Endothelial cell of umbilical vein (primary cell): ENCODE results near the gene ROMO1. TPM values are rescaled to one million over a fixed set of nuclear protein-coding genes. Genes with fewer than 3 reads are reported as not detected.
"Not testable (repeated sequence)": the region's sequence is repeated elsewhere in the genome, so short reads cannot be mapped to it uniquely, and the experiment has no call there.

Experiments
- BruUV-seq: library from RNA; stranded (reverse); fragments of 400-500 nt; replicated peaks from 2 replicates; lab custom pipeline; 2021; lab: Mats Ljungman, UMichigan
- CTCF ChIA-PET: fragments of 300-600, 350-600 bp; sonication (Branson Sonifier 250); formaldehyde crosslinking; loops from one replicate; lab custom pipeline; 2021; ENCODE audit warnings: antibody characterized with exemption, inconsistent platforms; lab: Charles Lee
- POLR2A ChIA-PET: fragments of 300-600, 350-600 bp; sonication (Branson Sonifier 250); formaldehyde crosslinking; loops from one replicate; lab custom pipeline; 2021; ENCODE audit warnings: antibody characterized with exemption, inconsistent platforms; lab: Charles Lee
- DNase-seq: peaks from one replicate; pipeline ENCODE4 v3.0.0-alpha.2; 2011; ENCODE audit warnings: low read depth, low spot score
- FAIRE-seq: peaks from 2 replicates; lab custom pipeline; 2011; peaks lifted over from hg19 to GRCh38; lab: Jason Lieb, UNC
- H2AFZ ChIP-seq: 2 replicates; pipeline ENCODE4 v1.6.0; 2012; ENCODE audit warnings: low read depth, low read length, control low read depth, inconsistent platforms
- H3K27ac ChIP-seq: 2 replicates; pipeline ENCODE4 v1.5.1; 2011; ENCODE audit warnings: low read depth, mild to moderate bottlenecking, control low read depth, low read length, moderate library complexity; ENCODE audit not compliant: insufficient read depth
- H3K27me3 ChIP-seq, 2 experiments: 2 replicates each; pipeline versions ENCODE4 v1.6.0 to v1.6.1; 2011; ENCODE audit warnings: low read length in 2 of 2, mixed read lengths in 1 of 2; ENCODE audit not compliant: control insufficient read depth in 2 of 2, insufficient read depth in 2 of 2
- H3K36me3 ChIP-seq, 2 experiments: 2 replicates in 1 of 2; 3 replicates in 1 of 2; pipeline ENCODE4 v1.5.1; 2011; ENCODE audit warnings: low read length in 2 of 2, mild to moderate bottlenecking in 1 of 2, moderate library complexity in 1 of 2; ENCODE audit not compliant: control insufficient read depth in 2 of 2, insufficient read depth in 2 of 2; ENCODE audit errors: extremely low read depth in 1 of 2
- H3K4me1 ChIP-seq: 3 replicates; pipeline ENCODE4 v1.5.1; 2011; ENCODE audit warnings: mild to moderate bottlenecking, low read length; ENCODE audit not compliant: control insufficient read depth, insufficient read depth; ENCODE audit errors: extremely low read depth
- H3K4me2 ChIP-seq: 2 replicates; pipeline ENCODE4 v1.6.1; 2011; ENCODE audit warnings: low read length, control low read depth, mixed read lengths; ENCODE audit not compliant: insufficient read depth
- H3K4me3 ChIP-seq, 3 experiments: fragments of 200-600 bp in 1 of 3; sonication (generic), shearing (Covaris generic) in 1 of 3; replicated peaks in 1 of 3; 2 replicates each; pipeline ENCODE4 v1.5.1; 2011 to 2016; ENCODE audit warnings: control low read depth in 3 of 3, low read length in 3 of 3, mild to moderate bottlenecking in 2 of 3, inconsistent platforms in 1 of 3, low read depth in 1 of 3, moderate library complexity in 1 of 3; ENCODE audit not compliant: insufficient read depth in 1 of 3
- H3K79me2 ChIP-seq: 2 replicates; pipeline ENCODE4 v1.6.0; 2012; ENCODE audit warnings: low read length, inconsistent platforms; ENCODE audit not compliant: control insufficient read depth, insufficient read depth
- H3K9ac ChIP-seq: replicated peaks from 2 replicates; pipeline ENCODE3; 2011; ENCODE audit warnings: low read length, control low read depth; ENCODE audit not compliant: insufficient read depth; ENCODE audit errors: extremely low read depth
- H3K9me1 ChIP-seq: replicated peaks from 3 replicates; pipeline ENCODE4 v1.6.0; 2011; ENCODE audit warnings: mild to moderate bottlenecking, low read length; ENCODE audit not compliant: control insufficient read depth, insufficient read depth; ENCODE audit errors: extremely low read depth
- H3K9me3 ChIP-seq: replicated peaks from 2 replicates; pipeline ENCODE4 v1.5.1; 2012; ENCODE audit warnings: low read length, inconsistent platforms; ENCODE audit not compliant: control insufficient read depth, insufficient read depth
- H4K20me1 ChIP-seq: replicated peaks from 2 replicates; pipeline ENCODE3; 2011; ENCODE audit warnings: mild to moderate bottlenecking, low read length; ENCODE audit not compliant: control insufficient read depth, insufficient read depth; ENCODE audit errors: extremely low read depth
- EZH2 ChIP-seq: IDR thresholded peaks from 2 replicates; pipeline ENCODE4 v1.6.1; 2012; ENCODE audit warnings: borderline replicate concordance, low read depth, mild to moderate bottlenecking, moderate library complexity, low read length, inconsistent platforms; ENCODE audit not compliant: severe bottlenecking
- FOS ChIP-seq: IDR thresholded peaks from 2 replicates; pipeline ENCODE4 v1.6.1; 2011; ENCODE audit warnings: mild to moderate bottlenecking, low read length, moderate library complexity, borderline replicate concordance; ENCODE audit not compliant: insufficient read depth
- GATA2 ChIP-seq: IDR thresholded peaks from 2 replicates; pipeline ENCODE4 v1.7.0; 2011; ENCODE audit warnings: low read depth, mild to moderate bottlenecking, moderate library complexity, mixed read lengths, low read length; ENCODE audit not compliant: insufficient read length, insufficient read depth
- JUN ChIP-seq: IDR thresholded peaks from 2 replicates; pipeline ENCODE4 v1.6.1; 2011; ENCODE audit warnings: borderline replicate concordance, low read depth; ENCODE audit not compliant: insufficient read length, insufficient read depth
- MYC ChIP-seq: IDR thresholded peaks from one replicate; pipeline ENCODE4 v1.6.1; 2011; ENCODE audit warnings: mild to moderate bottlenecking, low read depth, low read length
- POLR2A ChIP-seq: IDR thresholded peaks from 2 replicates; pipeline ENCODE4 v1.6.1; 2012; ENCODE audit warnings: low read depth, mild to moderate bottlenecking, control low read depth, low read length
- POLR2AphosphoS5 ChIP-seq: IDR thresholded peaks from 2 replicates; pipeline ENCODE4 v1.6.1; 2012; ENCODE audit warnings: low read depth, mild to moderate bottlenecking, control low read depth, low read length, moderate library complexity; ENCODE audit not compliant: insufficient read depth
- dilution Hi-C: fragments of 300-500 bp; cut with MboI; formaldehyde crosslinking; loops from one replicate; pipeline ENCODE4 v1.15.0; 2019; ENCODE audit warnings: low sequenced_read_pairs; ENCODE audit not compliant: extremely low pct_ligation_motif_present
- intact Hi-C: fragments of 100-400 bp; cut with micrococcal nuclease; formaldehyde crosslinking; loops from one replicate; pipeline ENCODE4 v1.10.0; 2022
- polyA plus RNA-seq, 4 experiments: library from polyadenylated mRNA; depleted of rRNA in 3 of 4; stranded (reverse) in 3 of 4; unstranded in 1 of 4; fragments of >200 nt; gene quantifications; 2 replicates each; pipeline versions ENCODE4 v1.2.1 to v1.2.3, GENCODE V29; 2011 to 2012; ENCODE audit warnings: missing spikeins in 1 of 4
- total RNA-seq: library from RNA; stranded (reverse); gene quantifications from 2 replicates; pipeline ENCODE4 v1.2.3, GENCODE V29; 2021
- TF ChIP-seq, protein P1 (sequence below), 2 donors: IDR thresholded peaks; 1 replicate in 1 of 2; 2 replicates in 1 of 2; pipeline ENCODE4 v1.5.1; 2011; ENCODE audit warnings: low read length in 2 of 2, mild to moderate bottlenecking in 2 of 2, moderate library complexity in 2 of 2, control low read depth in 1 of 2, inconsistent platforms in 1 of 2, low read depth in 1 of 2; ENCODE audit not compliant: insufficient read depth in 1 of 2; ENCODE audit errors: extremely low read depth in 1 of 2
- TF ChIP-seq, protein P2 (sequence below): IDR thresholded peaks from 2 replicates; pipeline ENCODE4 v1.6.1; 2011; ENCODE audit not compliant: insufficient read depth, insufficient read length

The ROMO1 gene
- total and polyA plus RNA-seq, 2 donors (not counting 3 experiments of a cell fraction or from before 2014, with no cell fraction given), result 174 to 1,099 TPM

DNA sequence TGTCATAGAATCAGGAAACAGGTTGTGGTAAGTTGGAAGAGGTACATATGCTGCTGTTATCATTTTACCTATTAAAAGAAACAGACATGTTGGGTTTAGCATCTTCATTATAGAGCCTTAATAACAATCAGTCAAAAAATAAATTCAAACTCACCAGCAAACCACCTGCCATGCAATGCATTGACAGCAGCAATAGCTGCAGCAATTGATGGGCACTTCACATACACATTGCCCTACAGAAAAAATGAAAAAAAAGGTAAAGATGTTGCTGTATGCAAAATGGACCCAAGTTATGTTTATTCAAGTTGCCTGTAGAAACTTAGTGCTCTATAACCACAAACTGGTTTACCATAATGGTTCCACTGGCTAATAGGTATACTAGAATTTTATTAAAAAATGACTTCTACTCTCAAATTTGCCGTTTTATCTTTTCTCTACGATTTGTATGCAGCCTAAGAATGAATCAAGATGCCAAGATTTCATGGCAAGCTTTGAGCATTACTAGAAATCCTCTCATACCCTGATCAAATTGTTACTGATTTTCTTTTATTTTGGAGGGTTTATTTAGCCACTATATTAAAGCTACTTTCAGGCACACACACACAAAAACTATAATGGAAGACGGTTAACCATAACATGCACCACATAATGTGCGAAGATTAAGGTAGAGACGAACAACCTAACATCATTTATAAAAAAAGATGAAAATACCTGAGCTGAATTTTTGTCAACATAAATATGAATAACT lies 5.5 kb downstream of the ROMO1 start:
- intact Hi-C loops (no loop called here), dilution Hi-C loops (no loop called here)
- Histone ChIP-seq H4K20me1 (peaks cover 5% of the 10 kb centered on the region), H3K4me3 (no peak overlapping the region), H3K36me3 (peaks cover 19 to 40% of the 10 kb centered on the region in 2 experiments), H2AFZ (no peak overlapping the region), H3K4me1 (peaks cover 9% of the 10 kb centered on the region), H3K4me2 (no peak overlapping the region), H3K27me3 (no peaks in the 10 kb centered on the region), H3K27ac (no peak overlapping the region), H3K79me2 (peaks cover 20% of the 10 kb centered on the region), H3K9me3 (no peaks in the 10 kb centered on the region), H3K9me1 (no peaks in the 10 kb centered on the region), H3K9ac (no peak overlapping the region)
- no peak for TF ChIP-seq EZH2
- no peak for TF ChIP-seq POLR2A
- TF ChIP-seq JUN, result no peak
- TF ChIP-seq, protein P1, sequence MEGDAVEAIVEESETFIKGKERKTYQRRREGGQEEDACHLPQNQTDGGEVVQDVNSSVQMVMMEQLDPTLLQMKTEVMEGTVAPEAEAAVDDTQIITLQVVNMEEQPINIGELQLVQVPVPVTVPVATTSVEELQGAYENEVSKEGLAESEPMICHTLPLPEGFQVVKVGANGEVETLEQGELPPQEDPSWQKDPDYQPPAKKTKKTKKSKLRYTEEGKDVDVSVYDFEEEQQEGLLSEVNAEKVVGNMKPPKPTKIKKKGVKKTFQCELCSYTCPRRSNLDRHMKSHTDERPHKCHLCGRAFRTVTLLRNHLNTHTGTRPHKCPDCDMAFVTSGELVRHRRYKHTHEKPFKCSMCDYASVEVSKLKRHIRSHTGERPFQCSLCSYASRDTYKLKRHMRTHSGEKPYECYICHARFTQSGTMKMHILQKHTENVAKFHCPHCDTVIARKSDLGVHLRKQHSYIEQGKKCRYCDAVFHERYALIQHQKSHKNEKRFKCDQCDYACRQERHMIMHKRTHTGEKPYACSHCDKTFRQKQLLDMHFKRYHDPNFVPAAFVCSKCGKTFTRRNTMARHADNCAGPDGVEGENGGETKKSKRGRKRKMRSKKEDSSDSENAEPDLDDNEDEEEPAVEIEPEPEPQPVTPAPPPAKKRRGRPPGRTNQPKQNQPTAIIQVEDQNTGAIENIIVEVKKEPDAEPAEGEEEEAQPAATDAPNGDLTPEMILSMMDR (IDR thresholded peaks at IDR 0.05; ENCODE audit: extremely low read depth in 1 of 2, insufficient read depth in 1 of 2, low read depth in 1 of 2, low read length in 2 of 2), result no peak
- TF ChIP-seq MYC, result no peak
- no peak for TF ChIP-seq FOS
- TF ChIP-seq, protein P2, sequence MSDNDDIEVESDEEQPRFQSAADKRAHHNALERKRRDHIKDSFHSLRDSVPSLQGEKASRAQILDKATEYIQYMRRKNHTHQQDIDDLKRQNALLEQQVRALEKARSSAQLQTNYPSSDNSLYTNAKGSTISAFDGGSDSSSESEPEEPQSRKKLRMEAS, result no peak
- no peak for TF ChIP-seq POLR2AphosphoS5
- TF ChIP-seq GATA2, result no peak
- ChIA-PET CTCF (interaction anchor here (1.3 kb wide), 1 partner anchor 8 kb away, joined by 3 read pairs; no protein-coding TSS in a partner anchor), POLR2A (interaction anchor here (1.1 kb wide), 1 partner anchor 38 kb away, joined by 4 read pairs; no protein-coding TSS in a partner anchor)
- no peak for DNase-seq
- no peak for FAIRE-seq
- BruUV-seq, result no TSS peak

DNA sequence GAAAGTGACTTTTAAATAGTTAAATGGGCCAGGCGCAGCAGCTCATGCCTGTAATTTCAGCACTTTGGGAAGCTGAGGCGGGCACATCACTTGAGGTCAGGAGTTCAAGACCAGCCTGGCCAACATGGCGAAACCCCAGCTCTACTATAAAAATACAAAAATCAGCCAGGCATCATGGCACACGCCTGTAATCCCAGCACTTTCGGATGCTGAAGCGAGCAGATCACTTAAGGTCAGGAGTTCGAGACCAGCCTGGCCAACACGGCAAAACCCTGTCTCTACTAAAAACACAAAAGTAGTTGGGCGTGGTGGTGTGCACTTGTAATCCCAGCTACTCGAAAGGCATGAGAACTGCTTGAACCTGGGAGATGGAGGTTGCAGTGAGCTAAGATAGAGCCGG lies 6.7 kb downstream of the ROMO1 start:
- H3K4me2 ChIP-seq, BruUV-seq, H3K9me3 ChIP-seq, H3K4me3 ChIP-seq, H3K4me1 ChIP-seq, POLR2A ChIA-PET, H4K20me1 ChIP-seq, H3K9ac ChIP-seq, DNase-seq, H3K27ac ChIP-seq, H3K9me1 ChIP-seq, H3K27me3 ChIP-seq, FAIRE-seq, intact Hi-C loops, H2AFZ ChIP-seq, dilution Hi-C loops: not testable (repeated sequence)
- CTCF ChIA-PET, result interaction anchor here (1.2 kb wide), 1 partner anchor 14 kb away, joined by 3 read pairs; no protein-coding TSS in a partner anchor
- Histone ChIP-seq H3K36me3 (peaks cover 19 to 51% of the 10 kb centered on the region in 2 experiments), H3K79me2 (peaks cover 22% of the 10 kb centered on the region)
